Fibroblast of pulmonary artery (primary cell): ENCODE measurements around the gene ATP5PD.
"Not testable (repeated sequence)": the region's sequence is repeated elsewhere in the genome, so short reads cannot be mapped to it uniquely, and the experiment has no call there.

Source experiments
- DNase-seq: peaks from one replicate; pipeline ENCODE4 v3.0.0-alpha.2; 2010; ENCODE audit warnings: low read depth
- H3K4me3 ChIP-seq: replicated peaks from 2 replicates; pipeline ENCODE4 v1.5.1; 2011; ENCODE audit warnings: low read depth, mild to moderate bottlenecking, control low read depth, low read length, moderate library complexity
- TF ChIP-seq, protein P1 (sequence below): IDR thresholded peaks from 2 replicates; pipeline ENCODE4 v1.5.1; 2011; ENCODE audit warnings: mild to moderate bottlenecking, control low read depth, low read length, inconsistent platforms; ENCODE audit errors: missing control alignments

ATP5PD gene

GRCh38 chr17:75074532-75074931 is 27.8 kb upstream of the ATP5PD start:
- no peak overlapping the region for H3K4me3 ChIP-seq
- no peak for DNase-seq
- TF ChIP-seq, protein P1, sequence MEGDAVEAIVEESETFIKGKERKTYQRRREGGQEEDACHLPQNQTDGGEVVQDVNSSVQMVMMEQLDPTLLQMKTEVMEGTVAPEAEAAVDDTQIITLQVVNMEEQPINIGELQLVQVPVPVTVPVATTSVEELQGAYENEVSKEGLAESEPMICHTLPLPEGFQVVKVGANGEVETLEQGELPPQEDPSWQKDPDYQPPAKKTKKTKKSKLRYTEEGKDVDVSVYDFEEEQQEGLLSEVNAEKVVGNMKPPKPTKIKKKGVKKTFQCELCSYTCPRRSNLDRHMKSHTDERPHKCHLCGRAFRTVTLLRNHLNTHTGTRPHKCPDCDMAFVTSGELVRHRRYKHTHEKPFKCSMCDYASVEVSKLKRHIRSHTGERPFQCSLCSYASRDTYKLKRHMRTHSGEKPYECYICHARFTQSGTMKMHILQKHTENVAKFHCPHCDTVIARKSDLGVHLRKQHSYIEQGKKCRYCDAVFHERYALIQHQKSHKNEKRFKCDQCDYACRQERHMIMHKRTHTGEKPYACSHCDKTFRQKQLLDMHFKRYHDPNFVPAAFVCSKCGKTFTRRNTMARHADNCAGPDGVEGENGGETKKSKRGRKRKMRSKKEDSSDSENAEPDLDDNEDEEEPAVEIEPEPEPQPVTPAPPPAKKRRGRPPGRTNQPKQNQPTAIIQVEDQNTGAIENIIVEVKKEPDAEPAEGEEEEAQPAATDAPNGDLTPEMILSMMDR = no peak

GRCh38 chr17:75073618-75074047 is 26.9 kb upstream of the ATP5PD start:
- TF ChIP-seq, protein P1 = no peak
- H3K4me3 ChIP-seq = no peak overlapping the region
- no peak for DNase-seq

- DNase-seq = not testable (repeated sequence)
Measured at GRCh38 chr17:75072909-75073308, 26.1 kb upstream of the ATP5PD start.

DNA sequence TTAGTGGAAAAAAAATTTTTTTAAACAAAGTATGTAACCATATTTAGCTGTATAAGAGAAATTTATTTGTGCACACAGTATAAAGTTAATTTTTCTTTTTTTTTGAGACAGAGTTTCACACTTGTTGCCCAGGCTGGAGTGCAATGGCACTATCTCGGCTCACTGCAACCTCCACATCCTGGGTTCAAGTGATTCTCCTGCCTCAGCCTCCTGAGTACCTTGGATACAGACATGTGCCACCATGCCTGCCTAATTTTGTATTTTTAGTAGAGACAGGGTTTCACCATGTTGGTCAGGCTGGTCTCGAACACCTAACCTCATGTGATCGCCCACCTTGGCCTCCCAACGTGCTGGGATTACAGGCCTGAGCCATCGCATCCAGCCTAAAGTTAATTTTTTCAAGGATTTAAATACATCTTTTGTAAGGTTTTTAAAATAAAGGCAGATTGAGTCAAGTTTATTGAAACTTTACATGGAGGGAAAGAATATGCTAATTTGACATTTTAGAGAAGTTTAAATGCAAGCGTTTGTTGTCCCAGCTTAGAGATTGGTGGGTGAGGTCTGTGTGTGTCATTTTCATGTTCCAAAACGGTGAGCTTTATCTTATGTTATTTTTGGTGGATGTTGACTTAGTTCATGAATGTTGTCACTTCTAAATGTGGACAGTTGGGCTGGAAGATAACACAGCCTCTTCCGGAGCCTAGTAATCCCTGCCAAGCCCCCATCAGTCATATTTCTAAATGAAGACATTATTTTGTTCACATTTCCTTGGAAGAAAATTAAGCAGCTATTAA is 24.9 kb upstream of the ATP5PD start:
- DNase-seq, H3K4me3 ChIP-seq: not testable (repeated sequence)

More at GRCh38 chr17:75072909-75073308, 26.1 kb upstream of the ATP5PD start:
- not testable (repeated sequence) for H3K4me3 ChIP-seq

DNA sequence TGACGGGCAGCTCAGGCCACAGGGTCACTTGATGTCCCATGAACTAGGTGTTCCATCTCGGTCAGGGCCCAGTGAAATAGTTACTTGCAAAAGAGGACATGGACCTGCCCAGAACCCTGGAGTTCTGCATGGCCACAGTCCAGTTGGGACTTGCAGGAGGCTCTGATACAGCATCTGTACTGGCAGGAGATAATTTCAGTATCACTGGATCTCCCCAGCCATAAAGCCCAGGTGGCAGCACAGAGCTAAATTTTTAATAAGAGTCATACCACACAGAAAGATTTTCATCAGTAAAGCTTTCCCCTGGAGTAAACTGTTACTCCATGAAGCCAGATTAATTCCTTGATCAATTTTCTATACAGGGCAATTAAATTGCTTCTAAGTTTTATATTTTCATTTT is 23.0 kb upstream of the ATP5PD start:
- no peak for DNase-seq
- TF ChIP-seq, protein P1 = peak; percentile 38
- no peak overlapping the region for H3K4me3 ChIP-seq

- DNase-seq = no peak
- TF ChIP-seq, protein P1 = no peak
Measured at GRCh38 chr17:75068750-75069149, 22.0 kb upstream of the ATP5PD start.

GRCh38 chr17:75067856-75068255 is 21.1 kb upstream of the ATP5PD start:
- TF ChIP-seq, protein P1 = no peak
- DNase-seq = no peak

More at GRCh38 chr17:75068750-75069149, 22.0 kb upstream of the ATP5PD start:
- H3K4me3 ChIP-seq = no peak overlapping the region

GRCh38 chr17:75065562-75066151 is 18.9 kb upstream of the ATP5PD start:
- peak; percentile 43 for DNase-seq
- H3K4me3 ChIP-seq = no peak overlapping the region
- TF ChIP-seq, protein P1 = no peak

More at GRCh38 chr17:75067856-75068255, 21.1 kb upstream of the ATP5PD start:
- H3K4me3 ChIP-seq = no peak overlapping the region
